Measurements from ENCODE around the gene NUP107.
A peak's percentile ranks its signal among the peaks of the same experiment; 100 is the strongest.

NUP107 gene

GRCh38 chr12:68775121-68775630, 88.4 kb downstream of the NUP107 start:
- DNase-seq (ENCODE audit: low read depth) = no peak

GRCh38 chr12:68776976-68777610, 90.3 kb downstream of the NUP107 start:
- no peak for DNase-seq (ENCODE audit: low read depth)

- DNase-seq (ENCODE audit: low read depth) = no peak
These were observed 92.5 kb downstream of the NUP107 start for GRCh38 chr12:68779280-68779679.

GRCh38 chr12:68780731-68781130, 94.0 kb downstream of the NUP107 start:
- no peak for DNase-seq (ENCODE audit: low read depth)

GRCh38 chr12:68781728-68782127, 95.0 kb downstream of the NUP107 start:
- no peak for DNase-seq (ENCODE audit: low read depth)

GRCh38 chr12:68784015-68784414, 97.2 kb downstream of the NUP107 start:
- DNase-seq (ENCODE audit: low read depth) = no peak

GRCh38 chr12:68785358-68785757, 98.6 kb downstream of the NUP107 start:
- no peak for DNase-seq (ENCODE audit: low read depth)

GRCh38 chr12:68785823-68786222, 99.0 kb downstream of the NUP107 start:
- DNase-seq (ENCODE audit: low read depth) = no peak

- no peak for DNase-seq (ENCODE audit: low read depth)
These were observed 100.2 kb downstream of the NUP107 start for GRCh38 chr12:68786929-68787328.

- DNase-seq (ENCODE audit: low read depth) = no peak
These were observed 101.9 kb downstream of the NUP107 start for GRCh38 chr12:68788554-68789143.

GRCh38 chr12:68789144-68789878, 102.5 kb downstream of the NUP107 start:
- DNase-seq (ENCODE audit: low read depth) = no peak

GRCh38 chr12:68790081-68790951, 103.5 kb downstream of the NUP107 start:
- no peak for DNase-seq (ENCODE audit: low read depth)

- DNase-seq (ENCODE audit: low read depth) = no peak
These were observed 104.1 kb downstream of the NUP107 start for GRCh38 chr12:68790952-68791234.

- no peak for DNase-seq (ENCODE audit: low read depth)
These were observed 105.2 kb downstream of the NUP107 start for GRCh38 chr12:68791897-68792481.

GRCh38 chr12:68792952-68793351, 106.2 kb downstream of the NUP107 start:
- peak; percentile 9 for DNase-seq (ENCODE audit: low read depth)

GRCh38 chr12:68793436-68793835, 106.7 kb downstream of the NUP107 start:
- DNase-seq (ENCODE audit: low read depth) = no peak

GRCh38 chr12:68793975-68794652, 107.3 kb downstream of the NUP107 start:
- DNase-seq (ENCODE audit: low read depth) = no peak

- DNase-seq (ENCODE audit: low read depth) = no peak
These were observed 108.0 kb downstream of the NUP107 start for GRCh38 chr12:68794653-68795251.

All from activated T-cell treated with anti-CD3 and anti-CD28 coated beads for 48 hours (primary cell).